Measurements from ENCODE around the gene ARFGEF2. TPM values are rescaled to one million over a fixed set of nuclear protein-coding genes. Genes with fewer than 3 reads are reported as not detected.
"Not testable (repeated sequence)": the region's sequence is repeated elsewhere in the genome, so short reads cannot be mapped to it uniquely, and the experiment has no call there.

The ARFGEF2 gene
- polyA plus RNA-seq, 4 donors = 10.8 to 36.1 (median 14.2) TPM

DNA sequence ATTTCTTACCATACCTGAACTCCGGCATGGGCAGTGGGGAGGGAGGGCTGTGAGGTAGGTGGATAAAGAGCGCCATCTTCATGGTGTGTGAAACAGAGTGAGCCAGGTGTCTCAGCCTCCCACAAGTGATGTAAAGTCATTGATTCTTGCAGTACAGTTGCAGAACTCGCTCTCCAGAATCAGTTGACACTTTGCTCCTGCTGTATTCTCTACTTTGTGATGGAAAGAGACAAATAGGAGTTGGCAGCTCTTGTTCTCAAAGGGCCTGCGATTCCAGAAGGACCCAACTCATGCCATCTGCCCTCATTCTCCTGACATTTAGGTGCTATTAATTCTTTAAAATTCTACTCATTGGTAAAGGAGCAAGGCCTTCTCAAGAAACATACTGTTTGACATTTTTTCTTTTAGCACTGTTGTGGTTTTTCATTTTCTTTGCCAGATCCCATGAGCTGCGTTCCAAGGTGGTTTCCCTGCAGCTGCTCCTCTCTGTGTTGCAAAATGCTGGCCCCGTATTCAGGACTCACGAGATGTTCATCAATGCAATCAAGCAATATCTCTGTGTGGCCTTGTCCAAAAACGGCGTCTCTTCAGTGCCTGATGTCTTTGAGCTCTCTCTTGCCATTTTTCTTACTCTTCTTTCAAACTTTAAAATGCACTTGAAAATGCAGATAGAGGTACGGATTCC is 49.3 kb downstream of the ARFGEF2 start:
- no peaks in the 10 kb centered on the region for H3K4me1 ChIP-seq (ENCODE audit: control insufficient read depth in 3 of 3, insufficient read depth in 2 of 3, low read depth in 1 of 3, low read length in 2 of 3)
- H3K27ac ChIP-seq (ENCODE audit: low read depth in 1 of 3, low read length in 2 of 3) = no peak overlapping the region
- no peaks in the 10 kb centered on the region for H3K9me3 ChIP-seq (ENCODE audit: control insufficient read depth in 2 of 2, insufficient read depth in 1 of 2, low read depth in 1 of 2, low read length in 1 of 2)
- no peaks in the 10 kb centered on the region for H3K27me3 ChIP-seq (ENCODE audit: control insufficient read depth in 3 of 3, insufficient read depth in 3 of 3, low read length in 3 of 3)
- 91 to 96% (median 93%) methylated on average over 10 of the region's 10 CpGs for WGBS, 3 donors
- peaks cover 21 to 50% (median 29%) of the 10 kb centered on the region in 3 donors for H3K36me3 ChIP-seq (ENCODE audit: control insufficient read depth in 3 of 3, insufficient read depth in 2 of 3, low read depth in 1 of 3, low read length in 3 of 3)
- DNase-seq = no peak
- no peak overlapping the region for H3K4me3 ChIP-seq (ENCODE audit: low read depth in 1 of 3, low read length in 3 of 3)
- no peak for FAIRE-seq

GRCh38 chr20:48971956-48972355 is 50.4 kb downstream of the ARFGEF2 start:
- no peaks in the 10 kb centered on the region for H3K9me3 ChIP-seq (ENCODE audit: control insufficient read depth in 2 of 2, insufficient read depth in 1 of 2, low read depth in 1 of 2, low read length in 1 of 2)
- FAIRE-seq (no peak), DNase-seq (no peak)
- 57 to 82% (median 67%) methylated on average over 4 of the region's 4 CpGs for WGBS, 3 donors
- H3K27me3 ChIP-seq (ENCODE audit: control insufficient read depth in 3 of 3, insufficient read depth in 3 of 3, low read length in 3 of 3) = no peaks in the 10 kb centered on the region
- H3K27ac ChIP-seq (ENCODE audit: low read depth in 1 of 3, low read length in 2 of 3) = no peak overlapping the region
- H3K4me1 ChIP-seq (ENCODE audit: control insufficient read depth in 3 of 3, insufficient read depth in 2 of 3, low read depth in 1 of 3, low read length in 2 of 3) = no peaks in the 10 kb centered on the region
- peaks cover 21 to 53% (median 33%) of the 10 kb centered on the region in 3 donors for H3K36me3 ChIP-seq (ENCODE audit: control insufficient read depth in 3 of 3, insufficient read depth in 2 of 3, low read depth in 1 of 3, low read length in 3 of 3)
- no peak overlapping the region for H3K4me3 ChIP-seq (ENCODE audit: low read depth in 1 of 3, low read length in 3 of 3)

- Histone ChIP-seq H3K4me1 (ENCODE audit: control insufficient read depth in 3 of 3, insufficient read depth in 2 of 3, low read depth in 1 of 3, low read length in 2 of 3) (no peaks in the 10 kb centered on the region), H3K9me3 (ENCODE audit: control insufficient read depth in 2 of 2, insufficient read depth in 1 of 2, low read depth in 1 of 2, low read length in 1 of 2) (no peaks in the 10 kb centered on the region), H3K27ac (ENCODE audit: low read depth in 1 of 3, low read length in 2 of 3) (no peak overlapping the region), H3K36me3 (ENCODE audit: control insufficient read depth in 3 of 3, insufficient read depth in 2 of 3, low read depth in 1 of 3, low read length in 3 of 3) (peaks cover 21 to 51% (median 30%) of the 10 kb centered on the region in 3 donors), H3K27me3 (ENCODE audit: control insufficient read depth in 3 of 3, insufficient read depth in 3 of 3, low read length in 3 of 3) (no peaks in the 10 kb centered on the region), H3K4me3 (ENCODE audit: low read depth in 1 of 3, low read length in 3 of 3) (no peak overlapping the region)
- FAIRE-seq (no peak), DNase-seq (no peak)
- 76 to 82% (median 77%) methylated on average over 3 of the region's 3 CpGs for WGBS, 3 donors
Measured at GRCh38 chr20:48972816-48973215, 51.3 kb downstream of the ARFGEF2 start.

GRCh38 chr20:48975955-48976354 is 54.4 kb downstream of the ARFGEF2 start:
- Histone ChIP-seq H3K4me3 (ENCODE audit: low read depth in 1 of 3, low read length in 3 of 3) (no peak overlapping the region), H3K27ac (ENCODE audit: low read depth in 1 of 3, low read length in 2 of 3) (no peak overlapping the region), H3K36me3 (ENCODE audit: control insufficient read depth in 3 of 3, insufficient read depth in 2 of 3, low read depth in 1 of 3, low read length in 3 of 3) (peaks cover 12 to 29% (median 18%) of the 10 kb centered on the region in 3 donors), H3K4me1 (ENCODE audit: control insufficient read depth in 3 of 3, insufficient read depth in 2 of 3, low read depth in 1 of 3, low read length in 2 of 3) (no peaks in the 10 kb centered on the region), H3K9me3 (ENCODE audit: control insufficient read depth in 2 of 2, insufficient read depth in 1 of 2, low read depth in 1 of 2, low read length in 1 of 2) (no peaks in the 10 kb centered on the region), H3K27me3 (ENCODE audit: control insufficient read depth in 3 of 3, insufficient read depth in 3 of 3, low read length in 3 of 3) (no peaks in the 10 kb centered on the region)
- DNase-seq = no peak
- WGBS, 3 donors = 73 to 91% (median 90%) methylated on average over 9 of the region's 9 CpGs
- FAIRE-seq = no peak

- not testable (repeated sequence) for H3K27me3 ChIP-seq (ENCODE audit: control insufficient read depth in 3 of 3, insufficient read depth in 3 of 3, low read length in 3 of 3); H3K27ac ChIP-seq (ENCODE audit: low read depth in 1 of 3, low read length in 2 of 3); H3K4me3 ChIP-seq (ENCODE audit: low read depth in 1 of 3, low read length in 3 of 3); FAIRE-seq; DNase-seq; H3K4me1 ChIP-seq (ENCODE audit: control insufficient read depth in 3 of 3, insufficient read depth in 2 of 3, low read depth in 1 of 3, low read length in 2 of 3)
- H3K9me3 ChIP-seq (ENCODE audit: control insufficient read depth in 2 of 2, insufficient read depth in 1 of 2, low read depth in 1 of 2, low read length in 1 of 2) = peaks cover 0 to 13% of the 10 kb centered on the region in 2 donors
- WGBS, 3 donors = 92 to 95% (median 95%) methylated on average over 2 of the region's 2 CpGs
- peaks cover 18 to 34% (median 25%) of the 10 kb centered on the region in 3 donors for H3K36me3 ChIP-seq (ENCODE audit: control insufficient read depth in 3 of 3, insufficient read depth in 2 of 3, low read depth in 1 of 3, low read length in 3 of 3)
Measured at GRCh38 chr20:48979980-48980379, 58.5 kb downstream of the ARFGEF2 start.

DNA sequence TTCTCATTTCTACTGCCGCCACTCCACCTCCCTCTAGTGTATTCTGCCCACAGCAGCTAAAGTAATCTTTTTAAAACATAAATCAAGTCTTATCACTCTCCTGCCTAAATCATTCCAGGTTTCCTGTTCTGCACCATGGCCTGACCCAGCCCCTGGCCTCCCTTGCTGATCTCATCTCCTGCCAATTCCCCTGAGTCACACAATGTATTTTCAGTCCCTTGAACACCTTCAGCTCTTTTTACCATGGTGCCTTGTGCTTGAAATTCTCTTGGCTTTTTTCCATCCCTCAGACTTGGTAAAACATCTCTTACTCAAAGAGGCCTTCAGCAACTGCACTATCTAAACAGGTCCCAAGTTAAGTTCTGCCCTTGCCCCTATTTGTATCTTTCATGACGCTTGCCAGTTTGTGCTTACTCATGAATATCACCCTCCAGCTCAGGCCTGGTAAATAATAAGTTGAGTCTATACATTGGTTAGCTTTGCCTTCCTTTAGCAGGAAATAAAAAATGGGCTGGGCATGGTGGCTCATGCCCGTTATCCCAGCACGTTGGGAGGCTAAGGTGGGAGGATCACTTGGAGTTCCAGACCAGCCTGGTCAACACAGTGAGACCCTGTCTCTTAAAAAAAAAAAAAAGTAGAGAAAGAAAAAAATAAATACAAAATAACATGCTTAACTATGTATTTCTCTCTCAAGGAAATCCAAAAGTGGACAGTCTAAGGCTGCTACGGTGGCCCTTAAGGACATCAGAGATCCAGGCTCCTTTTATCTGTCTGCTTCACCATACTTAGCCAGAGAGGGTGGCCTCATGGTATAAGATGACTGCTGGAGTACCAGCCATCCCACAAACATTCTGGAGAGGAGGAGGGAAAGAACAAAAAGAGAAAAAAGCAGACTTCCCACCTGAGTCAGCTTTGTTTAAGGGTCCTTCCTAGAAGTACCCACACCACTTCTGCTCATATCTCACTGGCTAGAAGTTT is 62.2 kb downstream of the ARFGEF2 start:
- WGBS, 3 donors = 90 to 95% (median 91%) methylated on average over 5 of the region's 5 CpGs
- H3K36me3 ChIP-seq (ENCODE audit: control insufficient read depth in 3 of 3, insufficient read depth in 2 of 3, low read depth in 1 of 3, low read length in 3 of 3) = peaks cover 29 to 42% (median 32%) of the 10 kb centered on the region in 3 donors
- FAIRE-seq = no peak
- no peaks in the 10 kb centered on the region for H3K27me3 ChIP-seq (ENCODE audit: control insufficient read depth in 3 of 3, insufficient read depth in 3 of 3, low read length in 3 of 3)
- DNase-seq = peak in 1 of 2 donors; percentile 10
- no peaks in the 10 kb centered on the region for H3K4me1 ChIP-seq (ENCODE audit: control insufficient read depth in 3 of 3, insufficient read depth in 2 of 3, low read depth in 1 of 3, low read length in 2 of 3)
- no peak overlapping the region for H3K27ac ChIP-seq (ENCODE audit: low read depth in 1 of 3, low read length in 2 of 3)
- H3K4me3 ChIP-seq (ENCODE audit: low read depth in 1 of 3, low read length in 3 of 3) = no peak overlapping the region
- H3K9me3 ChIP-seq (ENCODE audit: control insufficient read depth in 2 of 2, insufficient read depth in 1 of 2, low read depth in 1 of 2, low read length in 1 of 2) = peaks cover 0 to 13% of the 10 kb centered on the region in 2 donors

DNA sequence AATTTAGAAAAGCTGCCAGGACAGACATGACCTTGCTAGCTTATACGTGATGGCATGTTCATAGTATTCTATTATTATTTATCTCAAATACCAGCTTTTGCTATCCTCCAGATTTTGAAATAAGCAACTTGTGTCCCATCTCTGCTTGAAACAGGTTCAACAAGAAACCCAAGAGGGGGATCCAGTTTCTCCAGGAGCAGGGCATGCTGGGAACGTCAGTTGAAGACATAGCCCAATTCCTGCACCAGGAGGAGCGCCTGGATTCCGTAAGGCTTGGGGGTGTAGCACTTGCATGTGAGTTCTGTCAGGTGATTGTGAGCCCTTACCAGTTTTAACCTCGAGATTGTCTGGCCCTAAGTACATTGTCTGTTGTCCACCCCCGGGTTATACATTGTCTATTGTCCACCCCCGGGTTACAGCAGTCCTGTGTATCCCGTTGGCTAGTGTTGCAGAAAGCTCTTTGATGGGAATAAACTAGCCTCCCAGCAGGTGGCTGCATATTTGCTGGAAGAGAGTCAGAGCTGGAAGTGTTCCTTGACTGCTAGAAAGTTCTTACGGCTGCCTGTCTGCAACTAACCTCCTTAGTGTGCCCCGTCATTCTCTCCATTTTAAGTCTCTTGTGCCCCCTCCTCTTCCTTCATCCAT is 63.2 kb downstream of the ARFGEF2 start:
- H3K27me3 ChIP-seq (ENCODE audit: control insufficient read depth in 3 of 3, insufficient read depth in 3 of 3, low read length in 3 of 3) = no peaks in the 10 kb centered on the region
- FAIRE-seq = no peak
- 87 to 92% (median 91%) methylated on average over 10 of the region's 10 CpGs for WGBS, 3 donors

GRCh38 chr20:48986899-48987298 is 65.4 kb downstream of the ARFGEF2 start:
- Histone ChIP-seq H3K9me3 (ENCODE audit: control insufficient read depth in 2 of 2, insufficient read depth in 1 of 2, low read depth in 1 of 2, low read length in 1 of 2) (peaks cover 0 to 13% of the 10 kb centered on the region in 2 donors), H3K27me3 (ENCODE audit: control insufficient read depth in 3 of 3, insufficient read depth in 3 of 3, low read length in 3 of 3) (no peaks in the 10 kb centered on the region), H3K27ac (ENCODE audit: low read depth in 1 of 3, low read length in 2 of 3) (no peak overlapping the region), H3K36me3 (ENCODE audit: control insufficient read depth in 3 of 3, insufficient read depth in 2 of 3, low read depth in 1 of 3, low read length in 3 of 3) (peaks cover 31 to 63% (median 52%) of the 10 kb centered on the region in 3 donors), H3K4me1 (ENCODE audit: control insufficient read depth in 3 of 3, insufficient read depth in 2 of 3, low read depth in 1 of 3, low read length in 2 of 3) (no peaks in the 10 kb centered on the region), H3K4me3 (ENCODE audit: low read depth in 1 of 3, low read length in 3 of 3) (no peak overlapping the region)
- 80 to 81% (median 80%) methylated on average over 2 of the region's 2 CpGs for WGBS, 3 donors
- no peak for FAIRE-seq
- DNase-seq = no peak

More for the DNA sequence above, 63.2 kb downstream of the ARFGEF2 start:
- DNase-seq = no peak
- Histone ChIP-seq H3K4me3 (ENCODE audit: low read depth in 1 of 3, low read length in 3 of 3) (no peak overlapping the region), H3K27ac (ENCODE audit: low read depth in 1 of 3, low read length in 2 of 3) (no peak overlapping the region), H3K9me3 (ENCODE audit: control insufficient read depth in 2 of 2, insufficient read depth in 1 of 2, low read depth in 1 of 2, low read length in 1 of 2) (peaks cover 0 to 13% of the 10 kb centered on the region in 2 donors), H3K36me3 (ENCODE audit: control insufficient read depth in 3 of 3, insufficient read depth in 2 of 3, low read depth in 1 of 3, low read length in 3 of 3) (peaks cover 29 to 52% (median 42%) of the 10 kb centered on the region in 3 donors), H3K4me1 (ENCODE audit: control insufficient read depth in 3 of 3, insufficient read depth in 2 of 3, low read depth in 1 of 3, low read length in 2 of 3) (no peaks in the 10 kb centered on the region)

Data from small intestine (tissue), 7 donors.